Prostate gland (tissue), 2 donors: ENCODE measurements around the gene CDK14. TPM values are rescaled to one million over a fixed set of nuclear protein-coding genes. Genes with fewer than 3 reads are reported as not detected.

Source experiments
- DNase-seq: peaks from one replicate; pipeline ENCODE4 v3.0.0-alpha.2; 2019; ENCODE audit warnings: low spot score
- H3K27ac ChIP-seq, 2 donors: fragments of 200-600 bp; sonication (generic); 2 replicates each; pipeline ENCODE4 v1.5.1; 2017 to 2019
- H3K27me3 ChIP-seq: fragments of 200-600 bp; sonication (generic); replicated peaks from 2 replicates; pipeline ENCODE4 v1.5.1; 2019; ENCODE audit not compliant: insufficient read depth
- H3K36me3 ChIP-seq, 2 donors: fragments of 200-600 bp; sonication (generic); 1 replicate in 1 of 2; 2 replicates in 1 of 2; pipeline versions ENCODE4 v1.5.1 to v1.8.1; 2017 to 2019
- H3K4me1 ChIP-seq: fragments of 200-600 bp; sonication (generic); replicated peaks from 2 replicates; pipeline ENCODE4 v1.5.1; 2019
- H3K4me3 ChIP-seq, 2 donors: fragments of 200-600 bp; sonication (generic); 2 replicates each; pipeline ENCODE4 v1.5.1; 2017 to 2019
- H3K9me3 ChIP-seq: fragments of 200-600 bp; sonication (generic); 2 replicates; pipeline ENCODE4 v1.5.1; 2017
- POLR2A ChIP-seq: fragments of 450-650 bp; IDR thresholded peaks from one replicate; pipeline ENCODE4 v1.6.1; 2016; ENCODE audit warnings: antibody characterized with exemption, mild to moderate bottlenecking
- POLR2AphosphoS5 ChIP-seq: sonication (generic); formaldehyde crosslinking; IDR thresholded peaks from one replicate; pipeline ENCODE4 v1.6.1; 2017; ENCODE audit warnings: antibody characterized with exemption
- WGBS: methylation state at CpG from one replicate; pipeline ENCODE4 v1.1.5; 2018; 5-methylcytosine and 5-hydroxymethylcytosine counted together
- intact Hi-C: fragments of 100-400 bp; cut with DNase I; formaldehyde crosslinking; loops from one replicate; pipeline ENCODE4 v1.14.2; 2022
- total RNA-seq, 2 donors: library from RNA; depleted of rRNA; stranded (reverse); fragments of >200 nt; gene quantifications; one replicate each; pipeline ENCODE4 v1.1.0, GENCODE V29; 2016
- TF ChIP-seq, protein P1 (sequence below), 4 experiments: fragments of 200-600 bp in 2 of 4; fragments of 450-650 bp in 2 of 4; sonication (generic) in 2 of 4; IDR thresholded peaks; 1 replicate in 3 of 4; 2 replicates in 1 of 4; pipeline ENCODE4 v1.5.1; 2016 to 2019; ENCODE audit warnings: antibody characterized with exemption in 4 of 4, mild to moderate bottlenecking in 2 of 4, moderate library complexity in 2 of 4

CDK14 gene
- total RNA-seq, 2 donors from 2014 or later, result 13.7 to 20.7 TPM

- intact Hi-C loops, result no loop called here
- no peak for DNase-seq
These were observed 301.9 kb downstream of the CDK14 start for GRCh38 chr7:90897961-90898469.

DNA sequence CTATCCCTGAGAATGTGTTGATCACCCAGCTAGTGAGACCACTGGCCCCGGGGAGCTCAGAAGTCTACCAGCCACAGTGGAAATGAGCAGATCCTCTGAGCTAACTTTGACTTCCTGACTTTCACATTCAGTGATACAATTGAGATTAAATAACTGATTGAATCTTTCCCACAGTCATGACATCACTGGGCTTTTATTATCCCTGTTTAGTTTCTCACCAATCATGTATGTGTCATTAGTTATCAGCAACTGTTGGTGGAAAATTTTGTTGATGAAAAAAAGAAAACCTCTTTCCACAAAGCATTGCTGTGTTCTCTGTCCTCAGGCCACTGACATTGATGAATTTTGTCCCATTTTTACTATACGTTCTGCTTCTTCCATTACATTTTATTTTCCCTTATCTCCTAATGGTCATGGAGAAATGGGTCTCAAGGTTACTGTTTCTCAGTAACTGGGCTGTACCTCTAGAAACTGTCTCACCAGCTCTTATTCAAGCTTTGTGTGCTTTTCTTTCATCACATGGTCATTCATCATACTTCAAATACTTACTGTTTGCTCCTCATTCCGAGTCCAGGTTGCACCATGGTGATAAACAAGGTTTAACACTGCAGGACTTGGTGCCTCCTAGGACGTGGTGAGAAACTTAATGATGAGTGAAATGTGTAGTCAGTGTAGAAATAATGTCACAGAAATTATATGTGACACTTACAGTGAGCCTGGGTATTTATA, 304.7 kb downstream of the CDK14 start:
- H3K27me3 ChIP-seq, result no peaks in the 10 kb centered on the region
- WGBS, result 85% methylated on average over 4 of the region's 4 CpGs
- DNase-seq, result no peak
- no peak overlapping the region for H3K4me3 ChIP-seq
- intact Hi-C loops, result no loop called here
- no peaks in the 10 kb centered on the region for H3K4me1 ChIP-seq
- no peak overlapping the region for H3K27ac ChIP-seq
- TF ChIP-seq, protein P1, sequence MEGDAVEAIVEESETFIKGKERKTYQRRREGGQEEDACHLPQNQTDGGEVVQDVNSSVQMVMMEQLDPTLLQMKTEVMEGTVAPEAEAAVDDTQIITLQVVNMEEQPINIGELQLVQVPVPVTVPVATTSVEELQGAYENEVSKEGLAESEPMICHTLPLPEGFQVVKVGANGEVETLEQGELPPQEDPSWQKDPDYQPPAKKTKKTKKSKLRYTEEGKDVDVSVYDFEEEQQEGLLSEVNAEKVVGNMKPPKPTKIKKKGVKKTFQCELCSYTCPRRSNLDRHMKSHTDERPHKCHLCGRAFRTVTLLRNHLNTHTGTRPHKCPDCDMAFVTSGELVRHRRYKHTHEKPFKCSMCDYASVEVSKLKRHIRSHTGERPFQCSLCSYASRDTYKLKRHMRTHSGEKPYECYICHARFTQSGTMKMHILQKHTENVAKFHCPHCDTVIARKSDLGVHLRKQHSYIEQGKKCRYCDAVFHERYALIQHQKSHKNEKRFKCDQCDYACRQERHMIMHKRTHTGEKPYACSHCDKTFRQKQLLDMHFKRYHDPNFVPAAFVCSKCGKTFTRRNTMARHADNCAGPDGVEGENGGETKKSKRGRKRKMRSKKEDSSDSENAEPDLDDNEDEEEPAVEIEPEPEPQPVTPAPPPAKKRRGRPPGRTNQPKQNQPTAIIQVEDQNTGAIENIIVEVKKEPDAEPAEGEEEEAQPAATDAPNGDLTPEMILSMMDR (IDR thresholded peaks at IDR 0.05), result no peak
- TF ChIP-seq POLR2AphosphoS5 (no peak), POLR2A (no peak)
- no peaks in the 10 kb centered on the region for H3K36me3 ChIP-seq
- no peaks in the 10 kb centered on the region for H3K9me3 ChIP-seq

More at GRCh38 chr7:90897961-90898469, 301.9 kb downstream of the CDK14 start:
- no peak for TF ChIP-seq POLR2AphosphoS5
- no peak for TF ChIP-seq POLR2A
- TF ChIP-seq, protein P1 (IDR thresholded peaks at IDR 0.05), result no peak
- Histone ChIP-seq H3K36me3 (no peaks in the 10 kb centered on the region), H3K27me3 (no peaks in the 10 kb centered on the region), H3K4me3 (no peak overlapping the region), H3K27ac (no peak overlapping the region), H3K9me3 (no peaks in the 10 kb centered on the region), H3K4me1 (no peaks in the 10 kb centered on the region)

- Histone ChIP-seq H3K27me3 (no peaks in the 10 kb centered on the region), H3K4me1 (no peaks in the 10 kb centered on the region), H3K4me3 (no peak overlapping the region), H3K9me3 (no peaks in the 10 kb centered on the region), H3K36me3 (no peaks in the 10 kb centered on the region), H3K27ac (no peak overlapping the region)
- WGBS, result 80% methylated on average over 3 of the region's 3 CpGs
- no peak for TF ChIP-seq POLR2A
- TF ChIP-seq, protein P1 (IDR thresholded peaks at IDR 0.05), result no peak
- no peak for TF ChIP-seq POLR2AphosphoS5
- no peak for DNase-seq
- intact Hi-C loops, result no loop called here
These were observed 307.7 kb downstream of the CDK14 start for GRCh38 chr7:90903841-90904240.

DNA sequence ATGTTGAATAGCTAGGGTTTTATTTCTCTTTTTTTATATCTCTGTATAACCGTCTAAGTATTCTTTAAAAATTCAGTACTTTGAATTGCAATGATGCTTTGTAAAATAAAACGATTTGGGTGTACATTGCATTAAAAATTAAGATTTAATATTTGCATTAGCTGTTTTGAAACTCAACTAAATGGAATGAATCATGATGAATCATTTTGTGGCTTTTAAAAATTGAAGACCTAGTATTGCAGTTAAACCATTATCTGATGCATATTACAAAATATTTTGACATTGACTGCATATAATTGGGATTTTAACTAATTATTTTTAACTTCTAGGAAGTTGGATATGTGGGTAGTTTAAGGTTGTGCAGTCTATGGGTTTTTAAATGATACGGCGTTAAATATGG, 314.0 kb downstream of the CDK14 start:
- Histone ChIP-seq H3K4me3 (no peak overlapping the region), H3K36me3 (no peaks in the 10 kb centered on the region), H3K4me1 (no peaks in the 10 kb centered on the region), H3K27me3 (no peaks in the 10 kb centered on the region), H3K27ac (no peak overlapping the region), H3K9me3 (no peaks in the 10 kb centered on the region)
- DNase-seq, result no peak
- TF ChIP-seq POLR2AphosphoS5 (no peak), POLR2A (no peak)
- TF ChIP-seq, protein P1 (IDR thresholded peaks at IDR 0.05), result no peak
- intact Hi-C loops, result no loop called here
- WGBS, result 93% methylated on average over 4 of the region's 4 CpGs

GRCh38 chr7:90916319-90916718, 320.2 kb downstream of the CDK14 start:
- DNase-seq, result no peak
- WGBS, result 71% methylated on average over 4 of the region's 4 CpGs
- no peak for TF ChIP-seq POLR2A
- no peak for TF ChIP-seq POLR2AphosphoS5
- TF ChIP-seq, protein P1 (IDR thresholded peaks at IDR 0.05), result no peak
- Histone ChIP-seq H3K36me3 (no peaks in the 10 kb centered on the region), H3K4me3 (no peak overlapping the region), H3K9me3 (no peaks in the 10 kb centered on the region), H3K27me3 (no peaks in the 10 kb centered on the region), H3K4me1 (no peaks in the 10 kb centered on the region), H3K27ac (no peak overlapping the region)
- intact Hi-C loops, result no loop called here
